Measurements from ENCODE around the gene NACC1.

- TF ChIP-seq CTCF (IDR thresholded peaks at IDR 0.05) (no peak), POLR2AphosphoS5 (IDR thresholded peaks at IDR 0.05) (no peak)
These were observed 39.7 kb upstream of the NACC1 start for GRCh38 chr19:13078381-13078780.
